ENCODE results near the gene ZNF684.
A peak's percentile ranks its signal among the peaks of the same experiment; 100 is the strongest.
"Not testable (repeated sequence)": the region's sequence is repeated elsewhere in the genome, so short reads cannot be mapped to it uniquely, and the experiment has no call there.

Gene ZNF684

DNA sequence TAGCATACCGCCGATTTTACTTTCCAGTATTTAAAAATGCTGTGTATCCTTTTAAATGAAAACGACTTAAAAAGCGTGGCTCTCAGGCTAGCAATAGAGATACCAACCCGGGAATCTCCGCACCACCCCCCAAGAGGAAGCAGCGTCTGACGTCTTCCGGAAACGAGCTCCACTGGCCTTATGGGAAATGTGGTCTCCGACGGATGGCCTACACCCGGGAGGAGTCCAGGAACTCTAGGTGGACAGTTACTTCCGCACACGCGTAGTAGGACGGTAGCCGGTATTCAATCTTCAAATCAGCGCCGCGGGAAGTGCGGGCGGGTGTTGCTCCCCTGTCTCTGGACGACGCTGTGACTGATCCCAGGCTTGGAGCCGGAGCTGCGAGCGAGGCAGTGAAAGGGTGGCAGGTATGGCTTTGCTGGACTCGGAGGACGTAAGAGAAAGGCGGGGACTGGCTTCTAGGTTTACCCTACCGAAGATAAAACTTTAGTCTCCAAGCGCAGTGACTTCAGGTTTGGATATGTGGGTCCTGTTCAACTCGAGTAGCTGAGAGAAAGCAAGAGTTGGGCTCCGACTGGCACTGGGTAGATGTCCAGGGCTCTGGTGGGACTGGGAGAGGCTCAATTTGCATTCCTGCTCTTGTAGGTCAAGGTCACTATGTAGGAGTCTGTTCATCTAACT lies at the start of gene ZNF684:
ZNF684 (plus strand) TSS at position 257 of the 681 bp plus-strand sequence. CDS start 1,530 bp downstream, outside the sequence.
- peak; percentile 81 to 84 for DNase-seq (ENCODE audit: low read depth in 2 of 2)

DNA sequence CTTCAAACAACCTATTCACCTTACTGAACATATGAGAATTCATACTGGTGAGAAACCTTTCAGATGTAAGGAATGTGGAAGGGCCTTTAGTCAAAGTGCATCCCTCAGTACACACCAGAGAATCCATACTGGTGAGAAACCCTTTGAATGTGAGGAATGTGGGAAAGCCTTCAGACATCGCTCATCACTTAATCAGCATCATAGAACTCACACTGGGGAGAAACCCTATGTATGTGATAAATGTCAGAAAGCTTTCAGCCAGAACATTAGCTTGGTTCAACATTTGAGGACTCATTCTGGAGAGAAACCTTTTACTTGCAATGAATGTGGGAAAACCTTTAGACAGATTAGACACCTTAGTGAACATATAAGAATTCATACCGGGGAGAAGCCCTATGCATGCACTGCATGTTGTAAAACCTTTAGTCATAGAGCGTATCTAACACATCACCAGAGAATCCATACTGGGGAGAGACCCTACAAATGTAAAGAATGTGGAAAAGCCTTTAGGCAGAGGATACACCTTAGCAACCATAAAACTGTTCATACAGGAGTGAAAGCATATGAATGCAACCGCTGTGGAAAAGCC lies 36.0 kb upstream of the ZNF684 start:
- DNase-seq (ENCODE audit: low read depth in 2 of 2): no peak

DNA sequence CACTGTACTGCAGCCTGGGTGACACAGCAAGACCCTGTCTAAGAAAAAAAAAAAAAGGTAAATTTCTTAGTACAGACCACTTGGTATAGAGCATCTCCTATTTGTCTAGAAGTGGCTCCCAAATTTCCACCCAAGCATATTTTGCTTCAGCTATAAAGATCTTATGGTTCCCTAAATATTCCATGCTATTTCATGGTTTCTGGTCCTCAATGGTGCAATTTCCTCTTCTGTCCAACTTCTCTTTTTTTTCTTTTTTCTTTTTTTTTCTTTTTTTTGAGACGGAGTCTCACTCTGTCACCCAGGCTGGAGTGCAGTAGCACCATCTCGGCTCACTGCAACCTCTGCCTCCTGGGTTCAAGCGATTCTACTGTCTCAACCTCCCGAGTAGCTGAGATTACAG lies 28.8 kb upstream of the ZNF684 start:
- DNase-seq (ENCODE audit: low read depth in 2 of 2): not testable (repeated sequence)

DNA sequence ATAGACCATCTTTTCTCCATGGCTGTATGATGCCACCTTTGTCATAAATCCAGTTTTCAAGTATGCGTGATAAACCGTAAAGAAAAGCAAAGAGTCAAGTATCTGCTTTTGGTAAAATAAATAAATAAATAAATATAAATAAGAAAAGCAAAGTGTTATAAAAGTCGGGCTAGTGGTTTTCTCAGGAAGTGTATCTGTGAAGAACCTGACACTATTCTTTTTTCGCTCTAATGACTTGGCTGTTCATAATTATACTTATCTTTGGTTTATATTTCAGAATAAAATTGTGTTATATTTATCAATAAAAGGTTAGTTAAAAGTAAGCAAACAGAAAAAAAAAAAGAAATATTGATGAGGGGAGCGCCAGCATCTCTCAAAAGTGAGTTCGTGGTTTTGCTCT lies 23.5 kb upstream of the ZNF684 start:
- DNase-seq (ENCODE audit: low read depth in 2 of 2): no peak

DNA sequence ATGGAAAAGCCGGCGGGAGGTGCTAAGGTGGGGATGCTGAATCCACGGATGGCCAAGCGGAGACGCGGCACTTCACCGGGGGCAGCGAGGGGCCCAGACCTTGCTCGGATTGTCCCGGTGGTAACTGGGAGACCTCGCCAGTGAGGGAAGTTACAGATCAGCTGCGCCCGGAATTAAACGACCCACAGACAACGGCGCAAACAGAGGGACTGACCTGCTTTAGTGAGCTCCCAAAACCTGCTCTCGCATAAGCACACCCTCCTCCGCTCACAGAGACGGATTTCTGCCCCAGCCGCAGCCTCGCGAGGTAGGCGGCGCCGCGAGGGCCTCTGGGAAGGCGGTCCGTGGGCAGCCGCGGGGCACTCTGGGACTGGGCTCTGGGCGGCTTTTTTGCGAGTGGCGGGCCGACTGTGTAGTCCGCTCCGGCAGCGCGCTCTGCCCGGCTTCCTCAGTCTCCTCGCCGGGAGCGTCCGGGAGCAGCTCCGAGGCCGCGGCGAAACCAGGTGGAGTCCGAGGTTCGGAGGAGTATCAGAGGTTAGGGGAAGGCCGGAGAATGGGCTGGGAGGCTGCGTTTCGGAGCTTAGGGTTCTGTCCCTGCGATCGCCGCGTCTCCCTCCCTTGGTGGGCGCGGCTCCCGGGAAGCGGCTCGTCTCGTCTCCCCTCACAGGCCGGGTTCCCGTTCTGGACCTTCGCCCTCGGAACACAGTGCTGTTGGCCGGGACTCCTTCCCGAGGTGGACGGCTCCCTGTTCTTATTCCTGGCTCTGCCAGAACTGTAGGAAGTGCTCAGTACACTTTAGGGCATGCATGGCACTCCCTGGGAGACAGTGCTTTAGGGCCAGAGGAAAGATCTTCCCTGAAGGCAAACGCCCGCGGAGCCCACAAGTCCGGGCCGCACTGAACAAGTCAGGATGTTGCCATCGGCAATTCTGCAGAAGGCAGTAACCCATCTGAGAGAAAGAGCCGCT lies 22.8 kb upstream of the ZNF684 start, which contains the start of gene EXO5:
EXO5 (plus strand) TSS at position 393 of the 967 bp plus-strand sequence. CDS start 5,778 bp downstream, outside the sequence.
- DNase-seq (ENCODE audit: low read depth in 2 of 2): peak; percentile 72 to 82

DNA sequence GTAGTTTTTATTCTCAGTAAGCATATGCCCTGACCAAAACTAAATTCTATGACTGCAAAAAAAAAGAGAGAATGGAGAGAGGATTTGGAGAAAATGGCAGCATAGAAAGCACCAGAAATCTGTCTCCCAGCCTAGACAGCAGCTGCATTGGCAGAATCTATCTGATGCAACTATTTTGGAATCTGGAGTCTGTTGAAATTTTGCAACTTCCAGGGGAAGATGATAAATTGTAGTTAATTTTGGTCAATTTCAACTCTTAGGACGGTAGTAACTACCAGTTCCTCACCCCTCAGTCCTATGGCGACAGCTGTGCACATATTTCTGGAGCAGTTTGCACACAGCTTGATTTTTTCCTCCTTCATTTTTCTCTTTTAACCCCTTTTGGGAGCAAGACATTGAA lies 11.9 kb upstream of the ZNF684 start:
- DNase-seq (ENCODE audit: low read depth in 2 of 2): no peak

DNA sequence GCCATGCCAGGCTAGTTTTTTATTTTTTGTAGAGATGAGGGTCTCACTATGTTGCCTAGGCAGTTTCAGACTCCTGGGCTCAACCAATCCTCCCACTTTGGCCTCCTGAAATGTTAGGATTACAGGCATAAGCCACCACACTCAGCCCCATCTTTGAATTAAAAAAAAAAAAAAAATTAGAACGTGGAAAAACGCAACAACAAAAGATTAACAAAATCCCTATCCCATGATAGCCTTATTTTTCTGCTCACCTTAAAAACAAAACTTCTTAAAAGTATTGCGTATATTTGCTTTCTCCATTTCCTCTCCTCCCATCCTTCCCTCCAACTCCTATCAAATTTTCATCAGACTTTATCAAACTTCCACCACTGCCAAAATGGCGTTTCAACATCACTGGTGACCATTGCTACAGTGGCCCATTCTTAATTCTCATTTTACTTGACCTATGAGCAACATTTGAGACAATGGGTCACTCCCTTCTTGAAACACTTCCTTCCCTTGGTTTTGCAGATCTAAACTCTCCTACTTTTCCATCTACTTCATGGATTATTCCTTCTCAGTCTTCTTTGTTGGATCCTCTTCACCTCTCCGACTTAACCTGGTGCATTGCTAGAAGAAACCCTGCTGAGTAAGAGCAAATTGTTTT lies 579 bp upstream of the ZNF684 start:
- no peak for DNase-seq (ENCODE audit: low read depth in 2 of 2)

DNA sequence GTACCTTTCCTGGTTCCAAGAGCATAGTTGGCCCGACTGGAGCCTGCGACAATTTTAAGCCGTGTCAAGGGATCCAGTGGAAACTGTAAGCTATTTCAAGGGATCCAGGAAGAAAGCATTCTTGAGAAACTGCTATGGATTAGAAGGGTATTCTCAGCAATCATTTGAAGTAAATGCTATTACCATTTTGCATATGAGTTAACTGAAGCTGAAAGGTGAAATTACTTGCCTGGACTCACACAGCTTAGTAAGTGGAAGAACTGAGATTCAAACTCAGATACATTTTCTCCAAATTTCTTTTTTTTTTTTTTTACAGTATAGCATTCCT lies 589 bp downstream of the ZNF684 start:
- DNase-seq (ENCODE audit: low read depth in 2 of 2): no peak

DNA sequence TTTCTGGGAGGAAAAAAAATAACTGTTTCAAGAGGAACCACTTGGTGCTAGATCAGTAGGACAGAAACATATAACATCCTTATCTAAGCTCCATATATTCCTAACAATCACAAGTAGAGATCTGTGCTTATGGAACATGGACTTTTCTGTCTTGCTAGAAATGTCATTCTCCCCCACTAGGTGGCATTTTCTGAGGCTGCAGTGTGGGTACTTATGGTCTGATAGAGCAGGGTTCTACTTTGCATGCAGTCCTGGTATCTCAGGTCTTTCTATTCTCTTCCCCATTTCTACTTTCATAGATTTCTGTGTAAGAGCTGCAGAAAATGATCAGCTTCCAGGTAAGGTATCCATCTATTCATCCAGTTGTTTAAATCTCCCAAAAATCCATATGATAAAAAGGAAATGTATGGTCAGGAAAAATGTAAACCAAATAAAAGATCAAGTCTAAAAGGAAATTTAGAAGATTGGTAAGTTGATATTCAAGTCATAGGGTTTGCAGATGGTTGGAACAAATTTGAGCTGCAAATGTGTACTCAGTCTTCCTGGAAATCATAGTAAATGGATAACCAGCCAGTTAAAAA lies 1.5 kb downstream of the ZNF684 start:
- no peak for DNase-seq (ENCODE audit: low read depth in 2 of 2)

DNA sequence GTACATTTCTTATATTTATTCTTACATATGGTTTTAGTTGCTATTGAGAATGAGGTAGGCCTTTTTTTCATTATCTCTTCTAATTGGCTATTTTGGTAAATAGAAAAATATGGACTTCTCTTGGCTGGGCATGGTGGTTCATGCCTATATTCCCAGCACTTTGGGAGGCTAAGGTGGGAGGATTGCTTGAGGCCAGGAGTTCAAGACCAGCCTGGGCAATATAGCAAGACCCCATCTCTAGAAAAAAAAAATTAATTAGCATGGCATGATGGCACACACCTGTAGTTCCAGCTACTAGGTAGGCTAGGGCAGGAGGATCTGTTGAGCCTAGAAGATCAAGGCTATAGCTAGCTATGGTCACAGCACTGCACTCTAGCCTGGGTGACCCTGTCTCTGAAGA lies 3.2 kb downstream of the ZNF684 start:
- DNase-seq (ENCODE audit: low read depth in 2 of 2): no peak

DNA sequence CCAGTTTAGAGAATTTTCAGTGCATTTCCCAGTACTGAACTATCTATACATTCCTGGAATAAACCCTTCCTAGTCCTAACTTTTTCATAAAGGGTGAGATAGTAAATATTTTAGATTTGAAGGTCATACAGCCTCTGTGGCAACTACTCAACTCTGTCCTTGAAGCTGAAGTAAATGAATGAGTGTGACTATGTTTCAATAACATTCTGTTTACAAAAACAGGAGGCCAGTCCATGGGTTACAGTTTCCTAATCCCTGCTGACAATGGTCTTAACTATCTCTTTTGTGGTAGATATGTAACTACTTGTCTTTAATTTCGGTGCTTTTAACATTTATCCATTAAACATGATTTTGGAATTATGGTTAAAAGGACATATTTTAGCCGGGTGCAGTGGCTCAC lies 4.3 kb downstream of the ZNF684 start:
- DNase-seq (ENCODE audit: low read depth in 2 of 2): no peak

DNA sequence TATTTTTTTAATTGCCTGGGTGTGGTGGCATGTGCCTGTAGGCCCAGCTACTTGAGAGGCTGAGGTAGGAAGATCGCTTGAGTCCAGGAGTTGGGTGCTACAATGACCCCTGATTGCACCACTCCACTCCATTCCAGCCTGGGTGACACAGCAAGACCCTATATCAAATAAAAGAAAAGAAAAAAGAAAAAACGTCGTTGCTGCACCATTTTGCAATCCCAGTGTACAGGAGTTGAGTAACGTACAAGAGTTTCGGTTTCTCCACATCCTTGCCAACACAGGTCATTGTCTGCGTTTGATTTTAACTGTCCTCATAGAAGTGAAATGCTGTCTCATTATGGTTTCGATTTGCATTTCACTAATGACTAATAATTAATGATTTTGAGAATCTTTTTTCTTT lies 7.9 kb downstream of the ZNF684 start:
- DNase-seq (ENCODE audit: low read depth in 2 of 2): no peak

DNA sequence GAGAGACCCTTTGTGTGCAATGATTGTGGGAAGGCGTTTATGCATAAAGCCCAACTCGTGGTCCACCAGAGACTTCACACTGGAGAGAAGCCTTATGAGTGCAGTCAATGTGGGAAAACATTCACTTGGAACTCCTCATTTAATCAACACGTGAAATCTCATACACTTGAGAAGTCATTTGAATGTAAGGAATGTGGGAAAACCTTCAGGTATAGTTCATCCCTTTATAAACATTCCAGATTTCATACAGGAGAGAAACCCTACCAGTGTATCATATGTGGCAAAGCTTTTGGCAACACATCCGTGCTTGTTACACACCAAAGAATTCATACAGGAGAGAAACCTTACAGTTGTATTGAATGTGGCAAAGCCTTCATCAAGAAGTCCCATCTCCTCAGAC lies 15.5 kb downstream of the ZNF684 start:
- no peak for DNase-seq (ENCODE audit: low read depth in 2 of 2)

DNA sequence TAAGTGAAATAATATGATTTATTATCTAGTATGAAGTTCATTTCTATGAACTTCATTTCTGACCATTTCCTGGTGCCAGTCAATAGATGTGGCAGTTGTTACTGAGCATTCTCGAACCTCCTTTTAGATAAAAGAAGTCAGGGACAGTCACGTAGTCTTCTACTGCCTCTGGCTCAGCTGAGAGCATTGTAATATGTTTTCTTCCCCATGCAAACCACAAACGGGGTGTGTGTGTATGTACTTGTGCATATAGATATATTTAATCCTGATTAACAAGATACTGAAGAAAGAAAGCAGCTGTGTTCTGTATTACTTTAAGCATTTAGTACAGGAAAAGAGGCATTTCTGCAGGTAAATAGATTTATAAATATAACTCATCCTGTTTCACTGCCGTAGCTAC lies 21.6 kb downstream of the ZNF684 start:
- DNase-seq (ENCODE audit: low read depth in 2 of 2): no peak

DNA sequence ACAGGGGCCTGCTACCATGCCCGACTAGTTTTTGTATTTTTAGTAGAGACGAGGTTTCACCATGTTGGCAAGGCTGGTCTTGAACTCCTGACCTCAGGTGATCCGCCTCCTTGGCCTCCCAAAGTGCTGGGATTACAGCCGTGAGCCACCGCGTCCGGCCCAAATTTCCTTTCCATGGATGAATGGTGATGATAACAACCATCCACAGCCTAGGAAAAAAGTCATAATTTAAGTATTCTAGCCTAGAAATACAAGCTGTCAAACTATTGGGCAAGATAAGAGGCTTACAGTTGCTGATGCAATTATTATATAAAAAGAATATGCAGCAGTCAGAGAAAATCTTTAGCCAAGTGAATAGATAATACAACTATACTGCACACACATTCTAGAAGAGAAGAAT lies 23.4 kb downstream of the ZNF684 start:
- DNase-seq (ENCODE audit: low read depth in 2 of 2): not testable (repeated sequence)

DNA sequence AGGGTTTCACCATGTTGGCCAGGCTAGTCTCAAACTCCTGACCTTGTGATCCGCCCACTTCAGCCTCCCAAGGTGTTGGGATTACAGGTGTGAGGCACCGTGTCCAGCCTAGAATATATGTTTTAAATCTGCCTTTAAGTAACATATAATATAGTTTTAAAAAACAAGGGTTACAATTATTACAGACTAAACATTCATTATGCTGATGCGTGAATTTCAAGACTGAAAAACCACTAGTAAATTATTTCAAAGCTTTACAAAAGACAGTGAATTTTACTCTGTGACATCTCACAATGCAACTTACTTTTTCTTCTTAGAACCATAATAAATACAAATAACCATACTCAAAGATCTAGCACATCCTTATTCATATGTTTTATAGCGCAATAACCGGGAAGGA lies 24.7 kb downstream of the ZNF684 start:
- DNase-seq (ENCODE audit: low read depth in 2 of 2): no peak

DNA sequence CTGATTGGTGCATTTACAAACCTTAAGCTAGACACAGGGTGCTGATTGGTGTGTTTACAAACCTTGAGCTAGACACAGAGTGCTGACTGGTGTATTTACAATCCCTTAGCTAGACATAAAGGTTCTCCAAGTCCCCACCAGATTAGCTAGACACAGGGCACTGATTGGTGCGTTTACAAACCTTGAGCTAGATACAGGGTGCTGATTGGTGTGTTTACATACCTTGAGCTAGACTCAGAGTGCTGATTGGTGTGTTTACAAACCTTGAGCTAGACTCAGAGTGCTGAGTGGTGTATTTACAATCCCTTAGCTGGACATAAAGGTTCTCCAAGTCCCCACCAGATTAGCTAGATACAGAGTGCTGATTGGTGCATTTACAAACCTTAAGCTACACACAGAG lies 26.8 kb downstream of the ZNF684 start:
- DNase-seq (ENCODE audit: low read depth in 2 of 2): not testable (repeated sequence)

DNA sequence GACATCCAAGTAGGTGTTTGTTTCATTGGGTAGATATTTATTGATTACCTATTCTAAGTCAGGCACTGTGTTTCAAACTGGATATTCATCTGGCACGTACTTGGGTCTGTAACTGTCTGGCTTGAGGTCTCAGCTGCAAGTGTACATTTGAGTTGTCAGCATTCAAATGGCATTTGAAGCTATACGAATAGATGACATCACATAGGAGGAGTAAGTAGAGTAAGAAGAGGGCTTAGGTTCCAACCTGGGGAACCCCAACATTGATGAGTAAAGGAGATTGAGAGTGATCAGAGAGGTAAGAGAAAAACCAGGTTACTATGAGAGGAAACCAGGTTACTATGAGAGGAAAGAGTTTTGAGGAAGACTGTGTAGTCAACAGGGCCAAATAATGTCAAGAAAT lies 30.7 kb downstream of the ZNF684 start:
- no peak for DNase-seq (ENCODE audit: low read depth in 2 of 2)

DNA sequence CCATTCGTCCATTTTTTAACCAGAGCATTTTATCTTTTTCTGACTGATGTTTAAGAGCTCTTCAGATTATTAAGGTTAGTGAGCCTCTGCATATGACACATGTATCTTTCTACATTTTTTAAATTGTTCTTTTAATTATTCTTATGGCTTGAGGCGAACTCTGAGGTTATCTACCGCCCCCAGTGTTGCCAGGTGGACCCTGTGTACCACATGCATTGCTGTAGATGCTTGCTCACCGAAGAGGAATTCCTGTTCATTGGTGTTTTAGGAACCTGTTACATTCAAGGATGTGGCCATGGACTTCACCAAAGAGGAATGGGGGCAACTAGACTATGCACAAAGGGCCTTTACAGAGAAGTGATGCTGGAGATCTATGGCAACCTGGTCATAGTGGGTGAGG lies 31.8 kb downstream of the ZNF684 start:
- DNase-seq (ENCODE audit: low read depth in 2 of 2): no peak

DNA sequence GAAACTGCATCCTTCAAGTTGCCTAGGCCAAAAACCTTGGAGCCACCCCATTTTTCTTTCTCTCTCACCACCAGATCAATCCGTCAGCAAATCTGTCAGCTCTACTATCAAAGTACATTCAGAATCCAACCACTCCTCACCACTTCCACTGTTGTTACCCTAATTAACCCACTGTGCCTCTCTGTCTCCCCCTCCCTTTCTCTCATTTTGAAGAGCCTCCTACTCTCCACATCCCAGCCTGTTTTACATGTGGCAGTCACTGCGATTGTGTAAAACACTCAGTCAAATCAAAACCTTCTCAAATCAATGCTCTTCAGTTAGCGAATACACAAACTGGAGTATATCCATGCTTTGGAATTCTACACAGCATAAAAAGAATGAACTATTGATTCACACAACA lies 33.1 kb downstream of the ZNF684 start:
- DNase-seq (ENCODE audit: low read depth in 2 of 2): no peak

DNA sequence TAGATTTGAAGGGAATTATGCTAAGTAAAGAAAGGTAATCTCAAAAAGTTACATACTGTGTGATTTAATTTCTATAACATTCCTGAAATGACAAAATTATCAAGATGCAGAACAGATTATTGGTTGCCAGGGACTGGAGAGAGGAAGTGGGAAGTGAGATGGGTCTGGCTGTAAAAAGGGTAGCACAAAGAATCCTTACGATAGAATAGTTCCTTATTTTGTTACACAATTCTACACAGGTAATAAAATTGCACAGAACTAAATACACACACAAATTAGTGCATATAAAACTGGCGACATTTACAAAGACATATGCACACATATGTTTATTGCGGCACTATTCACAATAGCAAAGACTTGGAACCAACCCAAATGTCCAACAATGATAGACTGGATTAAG lies 33.5 kb downstream of the ZNF684 start:
- no peak for DNase-seq (ENCODE audit: low read depth in 2 of 2)

DNA sequence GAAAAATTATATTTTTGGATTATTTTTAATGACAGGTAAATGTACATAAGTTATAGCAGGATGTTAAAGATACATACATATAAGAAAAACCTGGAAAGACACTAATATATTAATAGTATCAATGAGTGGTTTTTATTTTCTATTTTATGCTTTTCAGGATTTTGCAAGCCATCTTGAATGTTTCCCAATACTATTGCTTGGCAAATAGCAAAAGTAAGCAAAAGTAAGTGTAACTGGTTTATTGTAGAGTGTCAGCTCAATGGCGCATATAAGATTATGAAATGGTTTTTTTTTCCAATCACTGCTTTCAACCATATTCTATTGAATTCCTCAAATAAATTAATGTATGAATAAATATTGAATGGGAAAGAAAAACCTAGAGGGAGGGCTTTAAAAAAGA lies 36.4 kb downstream of the ZNF684 start:
- DNase-seq (ENCODE audit: low read depth in 2 of 2): no peak
